Mesendoderm (in vitro differentiated cells): Measurements from ENCODE around the gene BTG1. TPM values are rescaled to one million over a fixed set of nuclear protein-coding genes. Genes with fewer than 3 reads are reported as not detected.

ENCODE experiments used
- DNase-seq: peaks from one replicate; pipeline ENCODE4 v3.0.0; 2013
- H2AK5ac ChIP-seq: 2 replicates; pipeline ENCODE4 v1.6.1; 2013; ENCODE audit warnings: low read length, inconsistent platforms
- H2BK120ac ChIP-seq: 2 replicates; pipeline ENCODE4 v1.6.1; 2013; ENCODE audit warnings: low read depth, mild to moderate bottlenecking, low read length, moderate library complexity, mixed read lengths
- H2BK15ac ChIP-seq: replicated peaks from 2 replicates; pipeline ENCODE4 v1.6.1; 2013; ENCODE audit warnings: low read depth, mild to moderate bottlenecking, moderate library complexity
- H2BK5ac ChIP-seq: 2 replicates; pipeline ENCODE4 v1.6.1; 2013; ENCODE audit warnings: low read length, inconsistent platforms
- H3K18ac ChIP-seq: 2 replicates; pipeline ENCODE4 v1.6.1; 2013; ENCODE audit warnings: mild to moderate bottlenecking, low read length, mixed read lengths
- H3K23ac ChIP-seq: one replicate; pipeline ENCODE4 v1.6.1; 2013; ENCODE audit warnings: low read length
- H3K27ac ChIP-seq: 2 replicates; pipeline ENCODE4 v1.5.1; 2013; ENCODE audit warnings: low read depth, mild to moderate bottlenecking, inconsistent platforms, low read length, moderate library complexity
- H3K27me3 ChIP-seq: 2 replicates; pipeline ENCODE4 v1.6.1; 2013; ENCODE audit warnings: low read length, control low read depth, mild to moderate bottlenecking, inconsistent platforms; ENCODE audit not compliant: insufficient read depth, poor library complexity
- H3K36me3 ChIP-seq: 2 replicates; pipeline ENCODE4 v1.6.1; 2013; ENCODE audit warnings: low read length, inconsistent platforms; ENCODE audit not compliant: control insufficient read depth, insufficient read depth
- H3K4ac ChIP-seq: one replicate; pipeline ENCODE4 v1.6.1; 2013; ENCODE audit warnings: low read depth, mild to moderate bottlenecking, low read length, moderate library complexity
- H3K4me1 ChIP-seq: 2 replicates; pipeline ENCODE4 v1.6.1; 2013; ENCODE audit warnings: low read depth, low read length, inconsistent platforms; ENCODE audit not compliant: control insufficient read depth
- H3K4me2 ChIP-seq: 2 replicates; pipeline ENCODE4 v1.6.1; 2013; ENCODE audit warnings: low read length
- H3K4me3 ChIP-seq: 2 replicates; pipeline ENCODE4 v1.5.1; 2013; ENCODE audit warnings: mild to moderate bottlenecking, low read length
- H3K56ac ChIP-seq: one replicate; pipeline ENCODE4 v1.6.1; 2013; ENCODE audit warnings: low read length
- H3K79me1 ChIP-seq: 2 replicates; pipeline ENCODE4 v1.6.1; 2013; ENCODE audit warnings: low read length, inconsistent platforms
- H3K79me2 ChIP-seq: 2 replicates; pipeline ENCODE4 v1.6.1; 2013; ENCODE audit warnings: mild to moderate bottlenecking, low read length; ENCODE audit not compliant: control insufficient read depth, insufficient read depth
- H3K9ac ChIP-seq: 2 replicates; pipeline ENCODE4 v1.6.1; 2013; ENCODE audit warnings: low read length, inconsistent platforms
- H4K5ac ChIP-seq: one replicate; pipeline ENCODE4 v1.6.1; 2013; ENCODE audit warnings: low read length
- H4K8ac ChIP-seq: one replicate; pipeline ENCODE4 v1.6.1; 2013; ENCODE audit warnings: low read depth, mild to moderate bottlenecking, control low read depth, low read length, moderate library complexity
- WGBS: extraction: QIAGEN DNeasy Blood & Tissue Kit; methylation state at CpG from one replicate; pipeline ENCODE4 v1.1.7; 2013; ENCODE audit warnings: low lambda C conversion rate, missing lambda C conversion rate; ENCODE audit not compliant: insufficient coverage; ENCODE audit errors: extremely low coverage; 5-methylcytosine and 5-hydroxymethylcytosine counted together
- polyA plus RNA-seq, 2 experiments: library from polyadenylated mRNA; stranded (reverse); fragments of 200-250 nt; gene quantifications; one replicate each; pipeline ENCODE4 v1.2.3, GENCODE V29; 2013

BTG1 gene, protein sequence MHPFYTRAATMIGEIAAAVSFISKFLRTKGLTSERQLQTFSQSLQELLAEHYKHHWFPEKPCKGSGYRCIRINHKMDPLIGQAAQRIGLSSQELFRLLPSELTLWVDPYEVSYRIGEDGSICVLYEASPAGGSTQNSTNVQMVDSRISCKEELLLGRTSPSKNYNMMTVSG
- 9.7 TPM for polyA plus RNA-seq (2013, experiment 1 of 2)
- 10.6 TPM for polyA plus RNA-seq (2013, experiment 2 of 2)

DNA sequence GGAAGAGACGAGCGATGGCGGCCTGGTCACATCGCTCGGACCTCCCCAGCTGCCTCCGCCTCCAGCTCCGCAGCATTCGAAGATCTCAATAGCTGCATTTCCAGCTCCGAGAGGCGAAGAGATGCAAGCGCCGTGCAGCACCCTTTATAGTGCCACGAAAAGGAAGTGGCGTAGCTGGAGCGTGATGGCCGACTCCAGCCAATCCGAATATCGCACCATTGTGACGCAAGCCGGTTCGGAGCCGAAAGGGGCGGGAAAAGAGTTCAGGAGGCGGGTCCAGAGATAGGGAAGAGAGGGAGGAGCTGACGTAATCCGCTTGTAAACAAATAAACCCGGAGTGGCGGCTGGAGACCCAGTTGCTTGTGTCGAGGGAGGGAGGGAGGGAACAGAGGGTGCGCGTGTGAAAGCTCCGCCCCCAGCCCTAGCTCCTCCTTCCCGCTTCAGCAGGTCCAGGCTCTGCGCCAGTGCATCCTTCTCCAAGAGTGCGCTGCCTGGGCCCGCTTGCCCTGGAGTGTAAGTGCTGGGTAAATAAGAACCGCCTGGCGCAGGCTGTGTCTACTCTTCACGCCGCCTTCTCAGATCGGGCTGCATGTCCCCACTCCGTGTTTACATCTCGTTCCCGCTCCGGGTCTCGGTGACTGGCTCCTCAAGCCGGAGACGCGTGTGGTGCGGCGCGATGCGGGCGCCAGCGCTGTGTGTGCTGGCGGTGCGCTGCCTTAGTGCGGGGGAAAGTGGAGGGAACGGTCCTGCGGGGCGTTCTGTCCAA is at the start of gene BTG1:
Gene BTG1, minus strand, starts transcription at position 116 of the 766 bp plus-strand sequence. CDS start 311 bp downstream, outside the sequence.
- Histone ChIP-seq H3K4me2 (peak within 1 kb of the TSS; percentile 93), H3K27ac (peak within 1 kb of the TSS; percentile 54), H2AK5ac (no peak within 1 kb of the TSS)

DNA sequence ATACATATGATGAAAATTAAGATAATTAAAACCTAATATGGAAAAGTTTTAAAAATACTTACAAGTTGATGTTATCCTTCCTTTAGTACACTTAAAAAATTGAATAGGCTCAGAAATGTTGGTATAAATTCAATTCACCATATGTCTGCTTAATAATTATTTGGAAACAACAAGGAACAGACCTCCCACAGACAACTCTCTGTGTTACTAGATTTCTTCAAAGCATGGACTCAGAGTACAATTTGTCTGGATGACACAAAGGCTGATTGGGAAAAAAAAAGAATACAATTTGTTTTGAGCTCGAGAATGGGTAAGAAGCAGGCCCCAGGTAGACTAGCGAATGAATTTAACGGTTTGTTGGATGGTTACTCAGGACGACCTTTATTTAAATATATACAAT is 48.9 kb upstream of the BTG1 start:
- no peak overlapping the region for H4K5ac ChIP-seq
- no peak overlapping the region for H3K56ac ChIP-seq
- no peak overlapping the region for H2AK5ac ChIP-seq
- H3K9ac ChIP-seq, result no peak overlapping the region
- H3K18ac ChIP-seq, result no peak overlapping the region
- H3K23ac ChIP-seq, result no peak overlapping the region
- H3K4me2 ChIP-seq, result no peak overlapping the region
- H2BK120ac ChIP-seq, result no peak overlapping the region
- no peak overlapping the region for H3K4ac ChIP-seq
- no peak overlapping the region for H2BK5ac ChIP-seq
- no peaks in the 10 kb centered on the region for H3K36me3 ChIP-seq
- no peaks in the 10 kb centered on the region for H3K4me1 ChIP-seq
- H3K4me3 ChIP-seq, result no peak overlapping the region
- H4K8ac ChIP-seq, result no peak overlapping the region
- no peaks in the 10 kb centered on the region for H3K27me3 ChIP-seq
- DNase-seq, result no peak
- H3K79me1 ChIP-seq, result no peaks in the 10 kb centered on the region
- H2BK15ac ChIP-seq, result no peak overlapping the region
- no peaks in the 10 kb centered on the region for H3K79me2 ChIP-seq
- WGBS, result no CpG with 5 or more reads among the region's 4 CpGs
- no peak overlapping the region for H3K27ac ChIP-seq

More for the DNA sequence above, at the start of gene BTG1:
- no peak within 1 kb of the TSS for H2BK120ac ChIP-seq
- H3K79me2 ChIP-seq, result peaks cover 27% of the 10 kb centered on the region
- H4K8ac ChIP-seq, result peak within 1 kb of the TSS; percentile 7
- peak within 1 kb of the TSS; percentile 58 for H3K4ac ChIP-seq
- H3K56ac ChIP-seq, result peak within 1 kb of the TSS; percentile 95
- DNase-seq, result peak; percentile 100
- peak within 1 kb of the TSS; percentile 81 for H3K18ac ChIP-seq
- H3K36me3 ChIP-seq, result no peaks in the 10 kb centered on the region
- H3K23ac ChIP-seq, result peak within 1 kb of the TSS; percentile 16
- H3K27me3 ChIP-seq, result no peaks in the 10 kb centered on the region
- peak within 1 kb of the TSS; percentile 77 for H3K4me3 ChIP-seq
- peak within 1 kb of the TSS; percentile 77 for H3K9ac ChIP-seq
- H2BK15ac ChIP-seq, result no peak within 1 kb of the TSS
- WGBS, result no CpG with 5 or more reads among the region's 61 CpGs
- no peaks in the 10 kb centered on the region for H3K4me1 ChIP-seq
- peaks cover 2% of the 10 kb centered on the region for H3K79me1 ChIP-seq
- H4K5ac ChIP-seq, result no peak within 1 kb of the TSS
- no peak within 1 kb of the TSS for H2BK5ac ChIP-seq

DNA sequence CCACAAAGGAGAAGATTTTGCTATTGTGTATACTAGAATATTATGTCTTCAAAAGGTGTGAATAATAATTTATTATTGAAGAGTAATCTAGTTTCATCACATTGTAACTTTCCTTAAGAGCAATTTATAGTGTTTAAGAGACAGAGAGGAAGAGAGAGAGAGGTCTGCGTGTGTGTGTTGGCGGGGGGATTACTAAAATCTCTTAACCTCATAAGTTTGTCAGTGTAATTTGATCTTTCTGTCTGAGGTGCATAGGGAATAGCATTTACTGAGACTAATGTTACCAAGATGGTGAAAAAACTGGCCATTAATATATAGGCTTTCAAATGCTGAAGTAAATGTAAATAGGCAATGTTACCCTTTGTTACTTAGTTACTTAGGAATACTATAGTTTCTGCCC is 48.2 kb upstream of the BTG1 start:
- Histone ChIP-seq H4K5ac (no peak overlapping the region), H2BK15ac (no peak overlapping the region), H2BK120ac (no peak overlapping the region), H3K23ac (no peak overlapping the region), H3K4me3 (no peak overlapping the region), H2AK5ac (no peak overlapping the region), H3K4me1 (no peaks in the 10 kb centered on the region), H3K18ac (no peak overlapping the region), H3K4me2 (no peak overlapping the region), H2BK5ac (no peak overlapping the region), H4K8ac (no peak overlapping the region), H3K9ac (no peak overlapping the region), H3K79me1 (no peaks in the 10 kb centered on the region), H3K36me3 (no peaks in the 10 kb centered on the region), H3K27me3 (no peaks in the 10 kb centered on the region), H3K56ac (no peak overlapping the region), H3K27ac (no peak overlapping the region), H3K4ac (no peak overlapping the region), H3K79me2 (no peaks in the 10 kb centered on the region)
- DNase-seq, result no peak
- WGBS, result no CpG with 5 or more reads among the region's 2 CpGs

DNA sequence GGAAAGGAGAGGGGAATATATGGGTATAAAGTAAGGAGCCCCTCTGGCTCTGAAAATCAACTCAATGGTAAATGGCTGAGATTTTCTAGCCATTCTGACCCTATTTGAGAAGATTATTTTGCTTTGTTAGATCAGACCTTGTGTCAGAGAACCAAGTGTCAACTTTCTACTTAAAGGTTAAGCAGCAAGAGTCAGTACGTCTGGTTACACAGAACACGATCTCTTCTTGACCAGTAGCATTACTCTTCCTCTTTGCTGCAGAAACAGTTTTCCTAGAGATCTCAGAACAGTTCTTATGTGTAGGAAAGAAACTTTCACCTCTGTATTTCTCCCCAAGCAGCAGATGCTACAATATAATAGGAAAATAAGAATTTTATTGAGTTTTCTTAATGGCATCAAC is 47.4 kb upstream of the BTG1 start:
- no peak overlapping the region for H3K27ac ChIP-seq
- no peak overlapping the region for H4K8ac ChIP-seq
- no peak overlapping the region for H2BK15ac ChIP-seq
- H3K27me3 ChIP-seq, result no peaks in the 10 kb centered on the region
- H3K4ac ChIP-seq, result no peak overlapping the region
- no peak overlapping the region for H2AK5ac ChIP-seq
- H3K79me1 ChIP-seq, result no peaks in the 10 kb centered on the region
- H2BK5ac ChIP-seq, result no peak overlapping the region
- no peak overlapping the region for H3K18ac ChIP-seq
- WGBS, result no CpG with 5 or more reads among the region's 2 CpGs
- H3K4me3 ChIP-seq, result no peak overlapping the region
- no peaks in the 10 kb centered on the region for H3K36me3 ChIP-seq
- no peak overlapping the region for H3K23ac ChIP-seq
- no peaks in the 10 kb centered on the region for H3K79me2 ChIP-seq
- DNase-seq, result no peak
- no peak overlapping the region for H3K4me2 ChIP-seq
- H4K5ac ChIP-seq, result no peak overlapping the region
- no peak overlapping the region for H2BK120ac ChIP-seq
- H3K4me1 ChIP-seq, result no peaks in the 10 kb centered on the region
- H3K56ac ChIP-seq, result no peak overlapping the region
- H3K9ac ChIP-seq, result no peak overlapping the region

DNA sequence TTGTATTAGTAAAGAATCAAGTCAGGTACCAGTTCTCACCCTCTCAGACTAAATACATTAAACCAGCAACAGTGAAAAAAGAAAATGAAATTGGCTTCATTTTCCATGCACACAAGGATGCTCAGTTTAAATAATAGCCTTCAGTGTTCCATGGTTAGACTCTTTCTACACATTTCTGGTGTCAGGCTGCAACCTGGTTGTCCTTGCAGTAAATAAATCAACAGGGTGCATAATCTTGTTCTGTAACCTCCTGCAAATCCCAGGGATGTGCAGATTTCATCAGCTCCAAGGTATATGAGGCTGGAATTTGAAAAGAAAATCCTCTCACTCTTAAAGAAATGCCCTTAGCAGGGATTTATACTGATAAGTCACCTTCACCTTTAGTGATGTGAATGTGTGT is 46.7 kb upstream of the BTG1 start:
- Histone ChIP-seq H4K5ac (no peak overlapping the region), H2BK15ac (no peak overlapping the region), H3K36me3 (no peaks in the 10 kb centered on the region), H3K23ac (no peak overlapping the region), H3K79me2 (no peaks in the 10 kb centered on the region), H2AK5ac (no peak overlapping the region), H3K4me3 (no peak overlapping the region), H3K18ac (no peak overlapping the region), H3K4me1 (no peaks in the 10 kb centered on the region), H2BK120ac (no peak overlapping the region), H4K8ac (no peak overlapping the region), H2BK5ac (no peak overlapping the region), H3K9ac (no peak overlapping the region), H3K56ac (no peak overlapping the region), H3K79me1 (no peaks in the 10 kb centered on the region), H3K4ac (no peak overlapping the region), H3K27ac (no peak overlapping the region), H3K4me2 (no peak overlapping the region), H3K27me3 (no peaks in the 10 kb centered on the region)
- DNase-seq, result no peak
